T follicular helper cell (primary cell): ENCODE measurements around the gene NRDE2.

Source experiments
- DNase-seq: peaks from one replicate; pipeline ENCODE4 v3.0.0-alpha.2; 2020; ENCODE audit warnings: low read depth
- total RNA-seq, 2 experiments: gene quantifications; one replicate each; lab custom pipeline; 2026; lab: John Stamatoyannopoulos, UW

Gene NRDE2, protein sequence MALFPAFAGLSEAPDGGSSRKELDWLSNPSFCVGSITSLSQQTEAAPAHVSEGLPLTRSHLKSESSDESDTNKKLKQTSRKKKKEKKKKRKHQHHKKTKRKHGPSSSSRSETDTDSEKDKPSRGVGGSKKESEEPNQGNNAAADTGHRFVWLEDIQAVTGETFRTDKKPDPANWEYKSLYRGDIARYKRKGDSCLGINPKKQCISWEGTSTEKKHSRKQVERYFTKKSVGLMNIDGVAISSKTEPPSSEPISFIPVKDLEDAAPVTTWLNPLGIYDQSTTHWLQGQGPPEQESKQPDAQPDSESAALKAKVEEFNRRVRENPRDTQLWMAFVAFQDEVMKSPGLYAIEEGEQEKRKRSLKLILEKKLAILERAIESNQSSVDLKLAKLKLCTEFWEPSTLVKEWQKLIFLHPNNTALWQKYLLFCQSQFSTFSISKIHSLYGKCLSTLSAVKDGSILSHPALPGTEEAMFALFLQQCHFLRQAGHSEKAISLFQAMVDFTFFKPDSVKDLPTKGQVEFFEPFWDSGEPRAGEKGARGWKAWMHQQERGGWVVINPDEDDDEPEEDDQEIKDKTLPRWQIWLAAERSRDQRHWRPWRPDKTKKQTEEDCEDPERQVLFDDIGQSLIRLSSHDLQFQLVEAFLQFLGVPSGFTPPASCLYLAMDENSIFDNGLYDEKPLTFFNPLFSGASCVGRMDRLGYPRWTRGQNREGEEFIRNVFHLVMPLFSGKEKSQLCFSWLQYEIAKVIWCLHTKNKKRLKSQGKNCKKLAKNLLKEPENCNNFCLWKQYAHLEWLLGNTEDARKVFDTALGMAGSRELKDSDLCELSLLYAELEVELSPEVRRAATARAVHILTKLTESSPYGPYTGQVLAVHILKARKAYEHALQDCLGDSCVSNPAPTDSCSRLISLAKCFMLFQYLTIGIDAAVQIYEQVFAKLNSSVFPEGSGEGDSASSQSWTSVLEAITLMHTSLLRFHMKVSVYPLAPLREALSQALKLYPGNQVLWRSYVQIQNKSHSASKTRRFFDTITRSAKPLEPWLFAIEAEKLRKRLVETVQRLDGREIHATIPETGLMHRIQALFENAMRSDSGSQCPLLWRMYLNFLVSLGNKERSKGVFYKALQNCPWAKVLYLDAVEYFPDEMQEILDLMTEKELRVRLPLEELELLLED
- total RNA-seq = 38.6 to 48.2 reads per million in 2 experiments

DNA sequence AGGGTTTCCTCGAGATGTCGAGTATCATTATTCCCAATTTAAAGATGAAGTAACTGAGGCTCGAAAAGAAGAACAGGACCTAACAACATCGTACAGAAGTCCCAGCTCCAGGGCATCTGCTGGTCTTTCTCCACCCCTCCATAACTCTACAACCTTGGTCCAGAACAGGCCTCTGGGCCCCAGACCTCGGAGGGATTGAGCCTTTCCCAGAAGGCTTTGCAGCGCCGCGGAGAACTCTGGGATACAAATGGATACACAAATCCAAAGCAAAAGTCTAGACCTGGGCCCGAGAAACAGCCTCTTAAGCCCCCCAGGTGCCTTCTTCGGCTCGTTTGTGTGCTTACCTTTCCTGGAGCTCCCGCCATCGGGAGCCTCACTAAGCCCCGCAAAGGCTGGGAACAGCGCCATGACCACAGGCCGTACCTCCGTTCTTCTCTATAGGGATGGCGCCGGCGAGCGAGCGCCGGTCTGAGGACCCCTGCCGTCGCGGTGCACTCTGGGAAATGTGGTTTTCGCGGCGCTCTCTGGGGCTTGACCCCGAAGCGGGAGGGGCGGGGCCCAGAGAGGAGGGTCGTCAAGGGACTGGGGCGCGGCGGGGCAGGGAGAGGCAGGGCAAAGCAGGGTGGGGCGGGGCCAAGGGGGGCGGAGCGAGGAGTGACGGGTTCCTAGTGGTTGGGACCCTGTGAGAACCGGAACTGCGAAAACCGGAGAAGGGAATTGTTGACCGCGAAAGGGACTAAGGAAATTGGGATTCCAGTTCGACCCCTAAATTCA is at the start of gene NRDE2:
NRDE2 (minus strand) TSS at position 445 of the 774 bp plus-strand sequence; CDS start at position 408, 37 bp downstream.
- peak; percentile 81 for DNase-seq

DNA sequence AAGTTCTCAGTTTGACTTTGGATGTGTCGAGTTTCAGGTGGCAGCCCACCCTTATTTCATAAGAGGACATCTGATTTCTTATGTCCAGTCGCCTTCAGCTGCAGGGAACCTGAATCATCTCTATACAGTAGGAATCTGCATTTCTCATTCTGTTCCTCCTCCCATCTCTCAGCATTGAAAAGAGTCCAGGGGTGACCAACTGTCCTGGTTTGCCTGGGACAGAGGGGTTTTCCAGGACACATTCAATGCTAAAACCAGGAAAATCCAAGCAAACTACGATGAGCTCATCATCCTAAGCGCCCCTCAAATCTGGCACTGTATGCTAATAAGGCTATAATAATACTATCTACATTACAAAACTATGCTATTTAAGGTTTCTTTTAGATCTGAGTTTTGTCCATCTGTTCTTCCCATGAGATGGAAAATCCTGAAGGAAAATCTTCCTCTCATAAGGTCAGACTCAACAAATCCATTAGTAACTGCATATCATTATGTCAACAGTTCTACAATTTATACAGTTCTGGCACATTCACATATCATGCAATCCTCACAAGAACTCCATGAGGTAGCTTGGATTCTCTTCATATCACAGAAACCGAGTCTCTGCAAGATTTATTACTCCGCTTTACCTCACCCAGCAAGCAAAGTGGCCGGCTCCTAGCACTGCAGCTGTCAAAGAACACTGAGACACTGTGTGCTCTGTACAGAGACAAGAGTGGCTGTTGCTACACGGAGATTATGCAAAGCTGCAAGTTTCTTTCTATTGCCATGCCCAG is 49.5 kb upstream of the NRDE2 start:
- no peak for DNase-seq

DNA sequence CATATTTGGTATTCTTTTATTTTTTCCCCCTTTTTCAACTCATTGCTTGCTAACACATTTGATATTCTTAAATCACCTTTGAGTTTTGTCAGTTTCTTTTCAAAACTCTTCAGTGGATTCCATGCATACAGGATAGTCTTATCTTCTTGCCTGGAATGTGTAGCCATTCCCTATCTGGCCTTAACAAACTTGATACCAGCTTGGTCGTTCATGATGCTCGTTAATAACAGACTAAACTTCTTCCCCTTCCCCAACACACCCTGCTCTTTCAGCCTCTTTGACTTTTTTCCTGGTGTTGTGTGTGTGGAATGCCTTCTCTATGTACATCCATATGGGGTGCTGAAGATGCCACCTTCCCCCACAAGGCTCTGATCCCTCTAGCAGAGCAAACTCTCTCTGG is 47.4 kb upstream of the NRDE2 start:
- DNase-seq = no peak

DNA sequence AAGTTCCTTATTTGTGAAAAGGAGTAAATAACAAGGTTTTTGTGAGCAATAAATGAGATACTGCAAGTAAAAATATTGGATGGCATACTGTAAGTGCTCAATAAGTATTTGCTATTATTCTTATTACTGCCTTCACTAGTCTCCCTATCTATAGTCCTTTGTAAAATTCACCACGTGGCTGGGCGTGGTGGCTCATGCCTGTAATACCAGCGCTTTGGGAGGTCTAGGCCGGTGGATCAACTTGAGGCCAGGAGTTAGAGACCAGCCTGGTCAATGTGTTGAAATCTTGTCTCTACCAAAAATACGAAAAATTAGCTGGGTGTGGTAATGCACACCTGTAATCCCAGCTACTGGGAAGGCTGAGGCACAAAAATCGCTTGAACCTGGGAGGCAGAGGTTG is 46.5 kb upstream of the NRDE2 start:
- no peak for DNase-seq

DNA sequence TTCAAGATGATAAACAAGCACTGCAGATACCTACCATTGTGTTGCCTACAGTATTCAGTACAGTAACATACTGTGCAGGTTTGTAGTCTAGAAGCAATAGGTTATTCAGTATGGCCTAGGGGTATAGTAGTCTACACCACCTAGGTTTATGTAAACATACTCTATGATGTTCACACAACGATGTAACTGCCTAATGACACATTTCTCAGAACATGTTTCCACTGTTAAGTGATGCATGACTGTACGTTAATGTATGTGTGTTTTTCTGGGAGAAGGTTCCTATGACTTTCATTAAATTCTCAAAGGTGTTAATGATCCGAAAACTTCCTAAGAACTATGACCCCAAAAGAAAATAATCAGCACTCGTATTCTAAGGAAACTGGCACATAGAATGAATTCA is 44.2 kb upstream of the NRDE2 start:
- DNase-seq = no peak

DNA sequence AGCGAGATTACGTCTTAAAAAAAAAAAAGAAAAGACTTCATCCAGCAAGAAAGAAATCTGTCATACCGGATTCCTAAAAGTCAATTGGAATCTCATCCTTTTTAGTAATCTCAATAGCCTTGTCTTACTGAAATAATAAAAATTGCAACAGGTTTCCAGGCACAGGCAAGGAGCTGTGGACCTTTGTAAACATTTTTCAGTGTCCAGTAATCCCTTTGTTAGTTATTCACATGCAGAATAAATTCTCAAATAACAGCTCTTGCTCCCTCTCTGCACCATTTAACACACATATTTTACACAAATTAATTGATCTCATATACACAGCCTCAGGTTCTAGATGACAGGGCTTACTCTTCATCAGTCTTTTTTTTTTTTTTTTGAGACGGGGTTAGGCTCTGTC is 43.1 kb upstream of the NRDE2 start:
- DNase-seq = no peak

DNA sequence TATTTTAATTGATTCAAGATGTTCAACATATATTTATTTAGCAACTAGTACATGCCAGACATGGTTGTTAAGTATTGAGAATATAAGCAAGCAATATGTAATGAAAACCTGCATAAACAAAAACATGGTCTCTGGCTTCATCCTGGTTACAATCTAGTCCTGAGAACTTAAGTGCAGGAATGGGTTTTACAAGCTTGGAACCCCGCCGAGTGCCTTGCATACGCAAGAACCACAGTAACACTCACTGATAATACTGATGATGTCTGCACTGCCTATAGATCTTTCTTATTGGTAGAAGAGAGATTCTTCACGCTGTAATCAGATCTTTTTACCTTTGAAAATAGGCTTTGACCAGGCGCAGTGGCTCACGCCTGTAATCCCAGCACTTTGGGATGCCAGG is 42.1 kb upstream of the NRDE2 start:
- no peak for DNase-seq

DNA sequence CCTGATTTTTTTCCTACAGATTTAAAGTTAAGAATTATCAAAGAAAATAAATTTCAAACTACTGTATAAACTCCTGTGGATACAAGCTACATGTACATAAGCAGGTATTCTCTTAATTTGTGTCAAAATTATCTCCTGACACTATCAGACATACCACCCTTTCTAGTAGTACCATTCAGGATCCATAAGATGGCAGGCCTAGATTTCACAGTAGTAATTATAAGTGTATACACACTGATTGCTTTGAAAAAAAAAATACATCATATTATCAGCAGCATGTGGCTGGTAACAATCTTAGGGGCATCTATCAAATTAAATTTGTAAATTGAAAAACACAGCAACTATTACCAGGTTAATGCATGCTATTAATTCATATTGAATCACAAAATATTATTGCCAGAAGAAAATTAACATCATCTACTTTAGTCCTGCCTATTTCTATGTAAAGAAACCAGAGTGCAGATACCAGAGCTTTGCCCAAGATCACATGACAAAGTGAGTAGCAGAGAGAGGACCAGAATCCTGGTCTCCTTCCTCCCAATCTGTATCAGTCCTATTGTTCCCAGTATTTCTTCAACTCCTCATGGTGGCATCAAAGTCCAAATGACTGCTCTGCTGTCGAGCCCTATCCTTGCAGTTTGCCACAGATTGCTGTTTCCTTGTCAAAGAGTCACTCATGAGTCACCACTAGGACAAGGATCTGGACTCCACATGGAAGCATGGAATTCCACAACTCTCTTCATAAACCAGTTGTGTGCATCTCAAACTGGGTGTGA is 37.4 kb upstream of the NRDE2 start:
- no peak for DNase-seq

DNA sequence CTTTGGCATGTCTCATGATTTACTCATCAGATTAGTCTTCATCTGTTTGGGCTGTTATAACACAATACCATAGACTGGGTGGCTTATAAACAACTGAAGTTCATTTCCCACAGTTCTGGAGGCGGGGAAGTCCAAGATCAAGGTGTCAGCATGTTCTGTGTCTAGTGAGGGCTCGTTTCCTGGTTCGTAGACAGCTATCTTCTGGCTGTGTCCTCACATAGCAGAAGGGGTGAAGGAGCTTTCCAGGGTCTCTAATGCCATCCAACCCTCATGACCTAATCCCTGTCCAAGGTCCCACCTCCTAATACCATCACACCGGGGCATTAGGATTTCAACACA is 30.8 kb upstream of the NRDE2 start:
- DNase-seq = no peak

DNA sequence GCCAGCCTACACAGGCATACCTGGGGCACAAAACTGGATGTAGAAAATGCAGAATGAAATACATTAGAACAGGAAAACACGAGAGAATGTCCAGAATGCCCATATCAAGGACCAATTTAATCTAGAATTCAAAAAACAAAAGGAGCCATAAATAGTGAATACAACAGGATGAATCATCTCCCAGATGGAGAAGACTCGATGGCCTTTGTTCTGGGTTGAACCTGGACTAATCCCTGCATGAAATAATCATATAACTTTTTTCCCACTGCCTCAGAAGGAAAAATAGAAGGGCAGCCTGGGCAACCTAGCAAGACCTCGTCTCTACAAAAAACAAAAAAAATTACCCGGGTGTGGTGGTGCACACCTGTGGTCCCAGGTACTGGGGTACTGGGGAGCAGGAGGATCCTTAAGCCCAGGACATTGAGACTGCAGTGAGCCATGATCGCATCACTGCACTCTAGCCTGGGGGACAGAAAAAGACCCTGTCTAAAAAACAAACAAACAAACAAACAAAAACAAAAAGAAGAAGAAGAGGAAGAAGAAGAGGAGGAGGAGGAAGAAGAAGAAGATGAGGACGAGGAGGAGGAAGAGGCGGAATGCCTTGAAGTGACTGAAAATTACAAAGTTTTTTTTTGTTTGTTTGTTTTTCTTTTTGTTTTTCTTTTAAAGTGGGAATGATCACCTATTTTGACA is 30.3 kb upstream of the NRDE2 start:
- no peak for DNase-seq

DNA sequence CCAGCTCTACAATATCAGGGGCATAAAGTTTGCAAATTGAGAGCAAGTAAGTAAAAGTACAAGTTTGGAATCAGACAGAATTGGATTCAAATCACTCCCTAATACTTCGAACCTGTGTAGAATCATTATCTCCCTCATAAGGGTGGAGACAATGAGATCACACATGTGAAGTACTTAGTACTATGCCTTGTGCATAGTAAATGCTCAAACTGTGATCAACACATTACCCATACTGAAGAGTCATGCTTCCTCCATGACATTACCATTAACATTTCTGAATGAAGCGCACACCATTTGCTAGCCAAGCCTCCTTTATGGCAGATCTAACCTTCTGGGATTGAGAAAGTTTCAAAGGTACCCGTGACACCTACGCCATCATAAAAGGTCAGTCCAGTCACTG is 26.6 kb upstream of the NRDE2 start:
- no peak for DNase-seq

DNA sequence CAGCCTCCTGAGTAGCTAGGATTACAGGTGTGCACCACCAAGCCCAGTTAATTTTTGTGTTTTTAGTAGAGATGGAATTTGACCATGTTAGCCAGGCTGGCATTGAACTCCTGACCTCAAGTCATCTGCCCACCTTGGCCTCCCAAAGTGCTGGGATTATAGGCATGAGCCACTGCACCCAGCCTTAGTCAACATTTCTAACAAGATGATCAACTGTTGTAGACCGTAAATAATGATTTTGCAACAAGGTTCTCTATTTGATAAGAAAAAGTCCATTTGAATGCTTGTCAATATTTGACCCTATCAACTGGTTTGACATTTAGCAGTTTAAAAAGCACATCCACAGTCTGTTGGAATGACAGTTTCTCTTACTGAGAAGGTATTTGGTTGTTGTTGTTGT is 25.2 kb upstream of the NRDE2 start:
- DNase-seq = no peak

DNA sequence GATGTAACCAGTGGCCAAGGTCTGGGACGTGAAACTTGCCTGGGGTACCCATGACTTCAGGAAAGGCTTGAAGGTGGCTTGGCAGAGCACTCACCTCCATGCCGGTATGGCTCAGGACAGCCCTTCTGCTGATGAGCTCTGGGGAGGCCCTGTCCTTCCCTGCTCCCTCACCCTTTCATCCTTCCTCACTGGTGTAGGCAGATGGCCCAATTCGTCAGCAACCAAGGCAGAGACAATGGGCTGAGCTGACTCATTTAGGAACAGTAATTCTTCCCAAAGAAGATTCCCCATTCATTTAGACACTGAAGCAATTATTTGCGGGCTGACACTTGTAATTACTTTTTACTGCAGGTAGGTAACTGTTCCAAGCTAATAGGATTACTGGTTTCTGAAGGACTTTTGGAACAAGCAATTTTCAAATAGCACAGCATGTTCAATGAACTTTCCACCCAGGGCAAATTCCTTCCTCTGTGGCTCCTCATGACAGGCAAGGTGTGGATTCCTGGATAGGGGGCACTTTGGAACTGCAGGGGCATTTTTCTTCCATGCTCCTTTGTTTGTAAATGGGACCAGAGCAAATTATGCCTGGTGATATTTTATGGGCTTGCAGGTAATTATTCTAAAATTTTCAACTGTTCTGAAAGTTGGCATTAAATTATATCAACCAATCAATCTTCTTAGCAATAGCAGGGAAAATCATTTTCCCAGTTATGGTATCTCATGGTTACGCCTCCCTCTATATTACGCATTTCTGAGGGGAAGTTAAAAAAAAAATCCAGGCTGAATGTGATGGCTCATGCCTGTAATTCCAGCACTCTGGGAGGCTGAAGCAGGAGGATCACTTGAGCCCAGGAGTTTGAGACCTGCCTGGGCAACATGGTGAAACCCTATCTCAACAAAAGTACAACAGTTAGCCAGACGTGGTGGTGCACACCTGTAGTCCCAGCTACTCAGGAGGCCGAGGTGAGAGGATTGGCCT is 24.1 kb upstream of the NRDE2 start:
- no peak for DNase-seq

DNA sequence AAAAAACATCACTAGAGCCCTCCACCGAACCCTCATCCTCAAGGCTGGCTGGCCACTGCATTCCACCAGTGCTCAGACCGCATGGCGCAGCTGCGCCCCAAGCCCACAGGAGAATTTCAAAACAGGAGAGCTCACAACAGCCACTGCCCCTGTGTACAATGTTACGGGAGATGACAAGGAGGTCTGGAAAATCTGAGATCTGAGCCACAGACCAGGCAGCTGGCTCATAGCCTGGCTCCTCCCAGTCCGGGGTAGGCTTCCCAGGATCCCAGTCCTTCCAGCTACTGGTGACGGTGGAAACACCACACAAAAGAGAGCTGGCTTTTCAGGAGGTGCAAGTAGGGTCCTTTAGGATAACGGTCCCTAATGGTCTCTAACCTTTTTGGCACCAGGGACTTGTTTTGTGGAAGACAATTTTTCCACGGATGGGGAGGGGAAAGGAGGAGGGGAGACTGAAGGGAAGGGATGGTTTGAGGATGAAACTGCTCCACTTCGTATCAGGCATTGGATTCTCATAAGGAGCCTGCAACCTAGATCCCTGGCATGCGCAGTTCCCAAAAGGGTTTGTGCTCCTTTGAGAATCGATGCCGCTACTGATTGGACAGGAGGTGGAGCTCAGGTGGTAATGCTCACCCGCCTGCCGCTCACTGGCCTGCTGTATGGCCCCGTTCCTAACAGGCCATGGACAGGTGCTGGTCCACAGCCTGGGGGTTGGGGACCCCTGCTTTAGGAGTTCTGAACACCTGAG is 23.0 kb upstream of the NRDE2 start:
- no peak for DNase-seq

DNA sequence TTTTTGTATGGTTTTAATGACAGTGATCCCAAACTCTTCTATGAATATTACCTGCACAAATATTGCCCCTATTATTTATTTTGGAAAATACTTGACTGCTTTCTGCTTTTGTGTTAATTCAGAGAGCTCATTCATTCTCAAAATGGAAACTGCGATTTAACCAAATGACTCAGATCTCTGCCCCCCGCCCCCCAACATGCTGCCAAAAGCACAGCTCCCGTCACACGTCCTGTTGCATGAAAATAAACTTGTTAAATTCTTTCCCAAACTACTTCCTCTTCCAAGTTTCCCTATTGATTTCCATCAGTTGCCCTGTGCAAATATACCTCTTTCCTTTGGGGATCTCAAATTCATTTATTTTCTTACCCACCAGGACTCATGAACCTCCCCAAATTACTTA is 18.0 kb upstream of the NRDE2 start:
- DNase-seq = no peak

DNA sequence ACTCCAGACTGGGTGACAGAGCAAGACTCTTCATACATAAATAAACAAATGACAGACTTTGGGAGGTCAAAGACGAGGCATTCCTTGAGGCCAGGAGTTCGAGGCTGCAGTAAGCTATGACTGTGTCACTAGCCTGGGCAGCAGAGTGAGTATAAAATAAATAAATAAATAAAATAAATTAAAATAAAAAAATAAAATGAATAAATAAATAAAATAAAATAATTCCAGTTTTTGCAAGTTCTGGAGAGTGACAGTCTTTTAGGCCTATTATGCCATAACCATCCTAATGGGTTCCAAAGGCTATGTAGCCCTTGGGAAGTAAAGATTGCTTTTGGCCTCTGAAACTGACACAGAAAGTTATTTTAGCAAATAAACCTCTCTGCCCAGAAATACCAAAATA is 16.5 kb upstream of the NRDE2 start:
- no peak for DNase-seq

DNA sequence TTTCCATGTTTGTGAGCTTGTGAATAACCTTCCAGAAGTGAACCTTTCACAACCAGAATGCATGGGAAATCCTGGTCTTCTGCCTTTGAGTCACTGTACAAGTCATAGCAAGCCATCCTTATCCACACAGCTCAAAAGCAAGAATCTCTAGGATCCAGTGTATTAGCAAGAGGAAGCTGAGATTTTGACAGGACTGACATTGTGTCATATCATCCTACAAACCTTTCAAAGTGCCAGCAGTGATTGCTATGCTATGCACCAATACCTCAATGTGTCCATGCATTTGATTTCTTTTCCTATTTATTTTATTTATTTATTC is 13.5 kb upstream of the NRDE2 start:
- no peak for DNase-seq
